ENCODE results near the gene ZDHHC13. TPM values are rescaled to one million over a fixed set of nuclear protein-coding genes. Genes with fewer than 3 reads are reported as not detected.

Gene ZDHHC13
- polyA plus RNA-seq, 1 of the 3 experiments (the other 2 are of a cell fraction), result 8.2 TPM

GRCh38 chr11:19173964-19174638 is 57.1 kb downstream of the ZDHHC13 start:
- Histone ChIP-seq H3K79me2 (ENCODE audit: insufficient read depth) (no peaks in the 10 kb centered on the region), H3K4me3 (ENCODE audit: low read depth in 2 of 2, low read length in 1 of 2) (no peak overlapping the region), H4K20me1 (ENCODE audit: insufficient read depth) (no peaks in the 10 kb centered on the region), H3K27ac (ENCODE audit: low read depth in 2 of 2, low read length in 1 of 2) (no peak overlapping the region), H3K36me3 (replicated peaks in 1 of 2; ENCODE audit: control insufficient read depth in 1 of 2, insufficient read depth in 2 of 2, low read length in 1 of 2) (peaks cover 30 to 59% of the 10 kb centered on the region in 2 experiments), H3K27me3 (ENCODE audit: insufficient read depth) (no peaks in the 10 kb centered on the region), H3K4me2 (no peak overlapping the region), H3K9me3 (no peaks in the 10 kb centered on the region), H3K4me1 (ENCODE audit: control insufficient read depth in 1 of 2, insufficient read depth in 2 of 2, low read depth in 1 of 2, low read length in 1 of 2) (no peaks in the 10 kb centered on the region; a peak in 1 of 4 replicates), H3F3A (replicated peaks; ENCODE audit: insufficient read depth) (no peaks in the 10 kb centered on the region), H3K9ac (no peak overlapping the region), H3K9me2 (no peaks in the 10 kb centered on the region), H2AFZ (ENCODE audit: low read depth) (no peak overlapping the region)
- no peak for DNase-seq
- ChIA-PET CTCF (interaction anchor here (1.0 kb wide), 1 partner anchor 97 kb away, joined by 4 read pairs; no protein-coding TSS in a partner anchor), POLR2A (no interaction called here)
- TF ChIP-seq RAD21 (IDR thresholded peaks at IDR 0.05; ENCODE audit: low read length) (no peak), ELF1 (IDR thresholded peaks at IDR 0.05) (no peak), EZH2phosphoT487 (IDR thresholded peaks at IDR 0.05; ENCODE audit: borderline replicate concordance, low read depth) (no peak), FOXJ3 (CRISPR knock-in tag; IDR thresholded peaks at IDR 0.05) (no peak), GABPA (IDR thresholded peaks at IDR 0.05; ENCODE audit: low read depth) (no peak), POLR2AphosphoS5 (IDR thresholded peaks at IDR 0.05; ENCODE audit: low read depth, low read length) (no peak), IRF3 (IDR thresholded peaks at IDR 0.05; ENCODE audit: low read depth, low read length) (no peak), EP300 (IDR thresholded peaks at IDR 0.05; ENCODE audit: borderline replicate concordance in 1 of 2, low read depth in 1 of 2, low read length in 1 of 2) (no peak), TAF1 (IDR thresholded peaks at IDR 0.05; ENCODE audit: borderline replicate concordance, low read depth, low read length) (no peak), MEF2A (IDR thresholded peaks at IDR 0.05; ENCODE audit: borderline replicate concordance, low read depth) (no peak), TCF12 (IDR thresholded peaks at IDR 0.05) (no peak), NRF1 (IDR thresholded peaks at IDR 0.05; ENCODE audit: low read depth, low read length) (no peak), RFX5 (IDR thresholded peaks at IDR 0.05; ENCODE audit: low read length) (no peak), JUND (IDR thresholded peaks at IDR 0.05) (no peak), FOSL2 (IDR thresholded peaks at IDR 0.05; ENCODE audit: borderline replicate concordance, low read depth) (no peak), FOXM1 (IDR thresholded peaks at IDR 0.05; ENCODE audit: low read depth) (no peak), USF1 (IDR thresholded peaks at IDR 0.05; ENCODE audit: borderline replicate concordance, low read depth) (no peak)
- TF ChIP-seq, protein P1, sequence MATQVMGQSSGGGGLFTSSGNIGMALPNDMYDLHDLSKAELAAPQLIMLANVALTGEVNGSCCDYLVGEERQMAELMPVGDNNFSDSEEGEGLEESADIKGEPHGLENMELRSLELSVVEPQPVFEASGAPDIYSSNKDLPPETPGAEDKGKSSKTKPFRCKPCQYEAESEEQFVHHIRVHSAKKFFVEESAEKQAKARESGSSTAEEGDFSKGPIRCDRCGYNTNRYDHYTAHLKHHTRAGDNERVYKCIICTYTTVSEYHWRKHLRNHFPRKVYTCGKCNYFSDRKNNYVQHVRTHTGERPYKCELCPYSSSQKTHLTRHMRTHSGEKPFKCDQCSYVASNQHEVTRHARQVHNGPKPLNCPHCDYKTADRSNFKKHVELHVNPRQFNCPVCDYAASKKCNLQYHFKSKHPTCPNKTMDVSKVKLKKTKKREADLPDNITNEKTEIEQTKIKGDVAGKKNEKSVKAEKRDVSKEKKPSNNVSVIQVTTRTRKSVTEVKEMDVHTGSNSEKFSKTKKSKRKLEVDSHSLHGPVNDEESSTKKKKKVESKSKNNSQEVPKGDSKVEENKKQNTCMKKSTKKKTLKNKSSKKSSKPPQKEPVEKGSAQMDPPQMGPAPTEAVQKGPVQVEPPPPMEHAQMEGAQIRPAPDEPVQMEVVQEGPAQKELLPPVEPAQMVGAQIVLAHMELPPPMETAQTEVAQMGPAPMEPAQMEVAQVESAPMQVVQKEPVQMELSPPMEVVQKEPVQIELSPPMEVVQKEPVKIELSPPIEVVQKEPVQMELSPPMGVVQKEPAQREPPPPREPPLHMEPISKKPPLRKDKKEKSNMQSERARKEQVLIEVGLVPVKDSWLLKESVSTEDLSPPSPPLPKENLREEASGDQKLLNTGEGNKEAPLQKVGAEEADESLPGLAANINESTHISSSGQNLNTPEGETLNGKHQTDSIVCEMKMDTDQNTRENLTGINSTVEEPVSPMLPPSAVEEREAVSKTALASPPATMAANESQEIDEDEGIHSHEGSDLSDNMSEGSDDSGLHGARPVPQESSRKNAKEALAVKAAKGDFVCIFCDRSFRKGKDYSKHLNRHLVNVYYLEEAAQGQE (IDR thresholded peaks at IDR 0.05; ENCODE audit: low read depth, low read length), result no peak
- TF ChIP-seq, protein P2, sequence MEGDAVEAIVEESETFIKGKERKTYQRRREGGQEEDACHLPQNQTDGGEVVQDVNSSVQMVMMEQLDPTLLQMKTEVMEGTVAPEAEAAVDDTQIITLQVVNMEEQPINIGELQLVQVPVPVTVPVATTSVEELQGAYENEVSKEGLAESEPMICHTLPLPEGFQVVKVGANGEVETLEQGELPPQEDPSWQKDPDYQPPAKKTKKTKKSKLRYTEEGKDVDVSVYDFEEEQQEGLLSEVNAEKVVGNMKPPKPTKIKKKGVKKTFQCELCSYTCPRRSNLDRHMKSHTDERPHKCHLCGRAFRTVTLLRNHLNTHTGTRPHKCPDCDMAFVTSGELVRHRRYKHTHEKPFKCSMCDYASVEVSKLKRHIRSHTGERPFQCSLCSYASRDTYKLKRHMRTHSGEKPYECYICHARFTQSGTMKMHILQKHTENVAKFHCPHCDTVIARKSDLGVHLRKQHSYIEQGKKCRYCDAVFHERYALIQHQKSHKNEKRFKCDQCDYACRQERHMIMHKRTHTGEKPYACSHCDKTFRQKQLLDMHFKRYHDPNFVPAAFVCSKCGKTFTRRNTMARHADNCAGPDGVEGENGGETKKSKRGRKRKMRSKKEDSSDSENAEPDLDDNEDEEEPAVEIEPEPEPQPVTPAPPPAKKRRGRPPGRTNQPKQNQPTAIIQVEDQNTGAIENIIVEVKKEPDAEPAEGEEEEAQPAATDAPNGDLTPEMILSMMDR (IDR thresholded peaks at IDR 0.05), result no peak
- TF ChIP-seq, protein P3, sequence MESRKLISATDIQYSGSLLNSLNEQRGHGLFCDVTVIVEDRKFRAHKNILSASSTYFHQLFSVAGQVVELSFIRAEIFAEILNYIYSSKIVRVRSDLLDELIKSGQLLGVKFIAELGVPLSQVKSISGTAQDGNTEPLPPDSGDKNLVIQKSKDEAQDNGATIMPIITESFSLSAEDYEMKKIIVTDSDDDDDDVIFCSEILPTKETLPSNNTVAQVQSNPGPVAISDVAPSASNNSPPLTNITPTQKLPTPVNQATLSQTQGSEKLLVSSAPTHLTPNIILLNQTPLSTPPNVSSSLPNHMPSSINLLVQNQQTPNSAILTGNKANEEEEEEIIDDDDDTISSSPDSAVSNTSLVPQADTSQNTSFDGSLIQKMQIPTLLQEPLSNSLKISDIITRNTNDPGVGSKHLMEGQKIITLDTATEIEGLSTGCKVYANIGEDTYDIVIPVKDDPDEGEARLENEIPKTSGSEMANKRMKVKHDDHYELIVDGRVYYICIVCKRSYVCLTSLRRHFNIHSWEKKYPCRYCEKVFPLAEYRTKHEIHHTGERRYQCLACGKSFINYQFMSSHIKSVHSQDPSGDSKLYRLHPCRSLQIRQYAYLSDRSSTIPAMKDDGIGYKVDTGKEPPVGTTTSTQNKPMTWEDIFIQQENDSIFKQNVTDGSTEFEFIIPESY (IDR thresholded peaks at IDR 0.05; ENCODE audit: borderline replicate concordance, low read depth), result no peak
- WGBS (ENCODE audit: low lambda C conversion rate), result 94% methylated on average over 7 of the region's 7 CpGs
